HG03103 (cell line): ENCODE measurements around the gene RPS15.
"Not testable (repeated sequence)": the region's sequence is repeated elsewhere in the genome, so short reads cannot be mapped to it uniquely, and the experiment has no call there.

Experiments used
- ATAC-seq: cut with Tn5 transposase; IDR thresholded peaks from one replicate; pipeline ENCODE4 v1.9.1; 2021; ENCODE audit warnings: low read depth; ENCODE audit not compliant: unreplicated experiment

The RPS15 gene

GRCh38 chr19:1433119-1434039 lies 4.8 kb upstream of the RPS15 start:
- ATAC-seq: no peak

GRCh38 chr19:1434040-1434366 lies 4.2 kb upstream of the RPS15 start:
- no peak for ATAC-seq

DNA sequence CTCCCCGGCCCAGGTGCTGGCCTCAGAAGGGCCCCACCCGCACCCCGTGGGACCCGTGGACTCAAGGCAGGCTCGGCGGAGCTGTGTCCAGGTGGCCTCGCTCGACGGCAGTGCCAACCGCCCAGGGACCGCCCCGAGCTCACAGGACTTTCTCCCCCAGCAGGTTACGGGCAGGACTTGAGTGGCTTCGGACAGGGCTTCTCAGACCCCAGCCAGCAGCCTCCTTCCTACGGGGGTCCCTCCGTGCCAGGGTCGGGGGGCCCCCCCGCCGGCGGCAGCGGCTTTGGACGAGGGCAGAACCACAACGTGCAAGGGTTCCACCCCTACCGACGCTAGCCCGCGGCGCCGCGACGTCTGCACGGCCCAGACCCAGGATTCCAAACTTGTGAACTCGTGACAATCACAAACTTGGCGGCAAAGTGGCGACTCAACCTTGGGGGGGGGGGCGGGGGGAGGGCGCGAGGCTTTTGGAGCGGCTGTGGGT lies 3.6 kb upstream of the RPS15 start:
- ATAC-seq: no peak

- ATAC-seq: no peak
These were observed 2.7 kb upstream of the RPS15 start for GRCh38 chr19:1435378-1435989.

DNA sequence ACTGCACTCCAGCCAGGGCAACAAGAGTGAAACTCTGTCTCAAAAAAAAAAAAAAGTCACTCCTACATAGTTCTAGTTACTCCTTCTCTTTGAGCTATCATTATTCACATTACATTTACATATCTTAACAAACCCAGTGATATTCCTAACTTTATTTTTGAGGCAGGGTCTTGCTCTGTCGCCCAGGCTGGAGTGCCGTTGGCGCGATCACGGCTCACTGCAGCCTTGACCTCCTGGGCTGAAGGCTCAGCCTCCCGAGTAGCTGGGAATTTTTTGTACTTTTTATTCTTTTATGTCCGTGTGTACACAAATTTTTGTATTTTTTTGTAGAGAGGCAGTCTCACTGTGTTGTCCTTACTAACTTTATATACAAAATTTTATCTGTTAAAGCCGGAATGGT lies 587 bp upstream of the RPS15 start:
- ATAC-seq: no peak

DNA sequence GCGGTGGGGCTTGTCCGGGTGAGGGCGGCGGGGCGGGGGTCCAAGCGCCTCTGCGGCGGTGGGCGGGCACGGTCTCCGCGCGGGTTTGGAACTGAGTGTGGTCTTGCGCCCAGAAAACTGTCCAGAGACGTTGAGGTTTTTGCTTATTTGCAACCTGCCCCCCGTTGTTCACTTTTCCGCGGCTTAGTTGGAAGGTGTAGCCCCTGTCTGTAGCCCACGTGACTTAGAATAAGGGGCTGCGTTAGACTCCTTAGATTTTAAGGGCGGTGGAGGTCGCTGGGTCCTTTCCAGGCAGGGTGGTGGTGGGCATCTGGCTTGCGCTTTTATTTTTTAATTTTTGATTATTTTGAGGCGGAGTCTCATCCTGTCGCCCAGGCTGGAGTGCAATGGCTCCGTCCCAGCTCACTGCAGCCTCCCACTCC lies 748 bp downstream of the RPS15 start:
- no peak for ATAC-seq

- not testable (repeated sequence) for ATAC-seq
These were observed 1.6 kb downstream of the RPS15 start for GRCh38 chr19:1439525-1440417.

GRCh38 chr19:1440418-1440801 lies 2.2 kb downstream of the RPS15 start:
- ATAC-seq: no peak

GRCh38 chr19:1441022-1441426 lies 2.8 kb downstream of the RPS15 start:
- ATAC-seq: no peak

GRCh38 chr19:1441677-1442438 lies 3.7 kb downstream of the RPS15 start:
- no peak for ATAC-seq

DNA sequence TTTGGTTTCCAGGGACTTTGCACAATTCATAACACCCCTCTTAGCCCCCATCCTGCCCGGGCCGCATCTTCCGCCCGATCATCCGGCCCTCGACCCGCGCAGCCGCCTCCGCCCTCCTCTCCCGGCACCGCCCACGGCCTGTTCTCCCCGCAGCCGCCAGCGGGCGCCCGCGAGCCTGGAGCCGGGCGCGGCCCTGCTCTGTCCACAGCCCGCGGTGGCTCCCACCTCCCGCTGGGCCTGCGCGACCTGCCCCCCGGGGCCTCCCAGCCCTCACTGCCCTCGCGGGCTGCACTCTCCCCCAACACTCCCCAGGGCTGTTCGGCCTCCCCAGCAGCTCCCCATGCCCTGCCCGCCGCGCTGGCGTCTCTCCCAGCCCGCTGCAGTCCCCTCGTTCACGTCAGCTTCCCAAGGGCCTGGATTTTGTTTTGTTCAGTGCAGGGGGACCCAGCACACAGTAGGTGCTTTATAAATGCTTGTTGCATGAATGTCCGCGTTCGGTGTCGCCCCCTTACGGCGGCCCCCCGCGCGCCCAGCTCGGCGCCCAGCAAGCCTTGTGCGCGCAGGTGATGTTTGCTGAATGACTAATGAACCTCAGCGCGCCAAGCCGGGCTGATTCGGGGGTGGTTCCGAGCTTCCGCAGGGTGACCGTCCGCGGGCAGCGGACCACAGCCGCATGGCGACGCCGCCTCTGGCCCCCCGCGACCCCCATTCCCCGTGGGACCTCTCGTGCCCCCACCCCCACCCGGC lies 7.2 kb downstream of the RPS15 start:
- ATAC-seq: peak; percentile 51

DNA sequence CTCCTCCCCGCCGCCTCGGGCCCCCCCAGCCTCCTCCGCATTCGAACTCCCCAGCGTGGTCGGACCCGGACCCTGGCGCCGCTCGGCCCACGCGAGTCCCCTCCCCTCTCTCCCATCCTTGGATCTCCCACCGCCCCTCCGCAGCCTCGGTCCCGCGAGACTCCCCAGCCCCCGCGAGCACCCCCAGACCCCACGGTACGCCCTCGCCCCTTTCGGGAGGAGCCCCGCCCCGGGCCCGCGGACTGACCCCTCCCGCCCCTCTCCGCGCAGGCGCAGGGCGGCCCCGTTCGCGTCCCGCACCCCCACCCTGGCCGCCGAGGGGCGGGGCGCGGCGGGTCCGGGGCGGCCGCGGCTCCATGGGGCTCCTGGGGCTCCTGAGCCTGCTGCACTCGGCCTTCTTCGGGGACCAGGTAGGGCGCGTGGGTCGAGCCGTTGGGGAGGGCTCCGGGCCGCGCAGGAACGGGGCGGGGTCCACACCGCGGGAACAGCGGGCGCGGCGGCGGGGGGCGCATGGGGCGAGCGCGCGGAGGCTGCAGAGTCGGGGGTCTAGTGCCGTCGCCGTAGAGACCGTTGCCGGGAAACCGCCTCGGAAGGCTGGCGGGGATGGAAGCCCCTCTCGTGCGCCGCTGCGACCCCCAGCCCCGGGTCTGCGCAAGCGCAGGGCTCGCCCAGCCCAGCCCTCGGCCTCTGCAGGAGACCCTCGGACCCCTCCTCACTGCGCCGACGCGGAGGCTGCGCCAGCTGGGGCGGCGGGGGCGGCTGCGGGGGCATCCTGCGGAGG lies 7.9 kb downstream of the RPS15 start:
- no peak for ATAC-seq

GRCh38 chr19:1446713-1447481 lies 8.7 kb downstream of the RPS15 start:
- ATAC-seq: no peak

DNA sequence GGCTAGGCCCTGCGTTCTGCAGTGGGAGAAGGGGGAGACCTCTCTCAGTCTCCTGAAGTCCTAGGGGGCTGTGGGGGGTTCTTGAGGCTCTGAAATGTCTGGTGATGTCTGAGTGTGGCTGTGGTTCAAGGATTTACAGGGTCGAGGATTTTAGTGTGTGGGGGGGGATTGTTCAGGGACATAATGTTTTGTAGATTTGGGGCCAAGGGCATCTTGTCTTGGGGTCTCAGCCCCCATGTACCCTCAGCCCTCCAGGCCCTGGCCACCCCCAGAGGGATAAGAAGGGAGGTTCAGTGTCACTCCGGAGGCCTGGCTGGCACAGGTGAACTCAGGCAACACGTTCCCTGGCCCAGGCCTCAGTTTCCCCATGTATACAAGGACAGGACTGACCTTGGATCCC lies 9.3 kb downstream of the RPS15 start:
- ATAC-seq: no peak

DNA sequence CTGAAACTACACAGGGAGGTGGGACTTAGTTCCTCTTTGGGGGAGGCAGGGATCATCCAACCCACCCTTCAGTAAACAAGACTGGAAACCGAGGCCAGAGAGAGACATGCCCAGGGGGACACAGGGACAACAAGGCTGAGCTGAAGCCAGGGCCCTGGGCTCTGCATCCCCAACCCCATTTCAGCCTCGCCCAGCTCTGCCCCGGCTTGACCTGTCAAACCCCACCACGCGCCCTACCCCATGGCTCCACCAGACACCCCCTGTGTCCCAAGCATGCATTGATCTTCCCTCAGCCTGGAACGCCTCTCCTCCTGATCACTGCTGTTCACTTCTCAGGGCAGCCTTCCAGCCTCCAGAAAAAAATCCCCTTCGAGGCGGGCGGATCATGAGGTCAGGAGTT lies 9.7 kb downstream of the RPS15 start:
- ATAC-seq: no peak

- no peak for ATAC-seq
These were observed 11.6 kb downstream of the RPS15 start, which contains the start of gene APC2 for GRCh38 chr19:1449467-1450442. Gene APC2 (plus strand): TSS chr19:1450121. CDS start chr19:1453002, 2,881 bp downstream.
